ENCODE data around the gene TMEM91.

TMEM91 gene

GRCh38 chr19:41363753-41364523 lies 12.4 kb upstream of the TMEM91 start, which contains the start of gene B9D2:
Gene B9D2, minus strand, starts transcription at chr19:41364149. Its CDS starts 630 bp downstream, at chr19:41363519.
- Histone ChIP-seq H3K4me1 (ENCODE audit: low read depth, poor library complexity, severe bottlenecking) (peaks cover 20% of the 10 kb centered on the region), H2AFZ (ENCODE audit: low read depth) (peak within 1 kb of the TSS; percentile 70), H4K20me1 (ENCODE audit: insufficient read depth) (no peaks in the 10 kb centered on the region), H3K27me3 (ENCODE audit: insufficient read depth, low read depth) (no peaks in the 10 kb centered on the region), H3K4me3 (IDR thresholded peaks at IDR 0.05; ENCODE audit: insufficient read depth, low read depth, low read length) (no peak within 1 kb of the TSS), H3K4me2 (peak within 1 kb of the TSS; percentile 90), H3K36me3 (ENCODE audit: insufficient read depth) (no peaks in the 10 kb centered on the region), H3K27ac (peak within 1 kb of the TSS; percentile 97), H3K79me2 (ENCODE audit: insufficient read depth, low read depth) (no peaks in the 10 kb centered on the region), H3K9ac (peak within 1 kb of the TSS; percentile 95)
- no peak for TF ChIP-seq CTCF (conservative IDR thresholded peaks at IDR 0.05; ENCODE audit: low read depth, low read length)

GRCh38 chr19:41364524-41365391 lies 11.6 kb upstream of the TMEM91 start:
- no peaks in the 10 kb centered on the region for H3K27me3 ChIP-seq (ENCODE audit: insufficient read depth, low read depth)
- no peaks in the 10 kb centered on the region for H3K36me3 ChIP-seq (ENCODE audit: insufficient read depth)
- H2AFZ ChIP-seq (ENCODE audit: low read depth): peak overlapping the region; percentile 70
- H3K27ac ChIP-seq: peak overlapping the region; percentile 97
- no peak overlapping the region for H3K4me3 ChIP-seq (IDR thresholded peaks at IDR 0.05; ENCODE audit: insufficient read depth, low read depth, low read length)
- no peak for TF ChIP-seq CTCF (conservative IDR thresholded peaks at IDR 0.05; ENCODE audit: low read depth, low read length)
- peaks cover 20% of the 10 kb centered on the region for H3K4me1 ChIP-seq (ENCODE audit: low read depth, poor library complexity, severe bottlenecking)
- peak overlapping the region; percentile 90 for H3K4me2 ChIP-seq
- no peaks in the 10 kb centered on the region for H4K20me1 ChIP-seq (ENCODE audit: insufficient read depth)
- peak overlapping the region; percentile 95 for H3K9ac ChIP-seq
- H3K79me2 ChIP-seq (ENCODE audit: insufficient read depth, low read depth): no peaks in the 10 kb centered on the region

GRCh38 chr19:41366089-41366488 lies 10.2 kb upstream of the TMEM91 start:
- H3K4me3 ChIP-seq (IDR thresholded peaks at IDR 0.05; ENCODE audit: insufficient read depth, low read depth, low read length): no peak overlapping the region
- H2AFZ ChIP-seq (ENCODE audit: low read depth): no peak overlapping the region
- H3K4me1 ChIP-seq (ENCODE audit: low read depth, poor library complexity, severe bottlenecking): peaks cover 20% of the 10 kb centered on the region
- H3K4me2 ChIP-seq: no peak overlapping the region
- no peaks in the 10 kb centered on the region for H3K27me3 ChIP-seq (ENCODE audit: insufficient read depth, low read depth)
- H3K36me3 ChIP-seq (ENCODE audit: insufficient read depth): no peaks in the 10 kb centered on the region
- no peak overlapping the region for H3K9ac ChIP-seq
- peak; percentile 41 for TF ChIP-seq CTCF (conservative IDR thresholded peaks at IDR 0.05; ENCODE audit: low read depth, low read length)
- H3K27ac ChIP-seq: no peak overlapping the region
- no peaks in the 10 kb centered on the region for H3K79me2 ChIP-seq (ENCODE audit: insufficient read depth, low read depth)
- H4K20me1 ChIP-seq (ENCODE audit: insufficient read depth): no peaks in the 10 kb centered on the region

- no peak for TF ChIP-seq CTCF (conservative IDR thresholded peaks at IDR 0.05; ENCODE audit: low read depth, low read length)
- no peak overlapping the region for H2AFZ ChIP-seq (ENCODE audit: low read depth)
- no peak overlapping the region for H3K4me2 ChIP-seq
- no peaks in the 10 kb centered on the region for H3K27me3 ChIP-seq (ENCODE audit: insufficient read depth, low read depth)
- H3K36me3 ChIP-seq (ENCODE audit: insufficient read depth): no peaks in the 10 kb centered on the region
- H3K9ac ChIP-seq: no peak overlapping the region
- no peaks in the 10 kb centered on the region for H4K20me1 ChIP-seq (ENCODE audit: insufficient read depth)
- H3K79me2 ChIP-seq (ENCODE audit: insufficient read depth, low read depth): no peaks in the 10 kb centered on the region
- peaks cover 19% of the 10 kb centered on the region for H3K4me1 ChIP-seq (ENCODE audit: low read depth, poor library complexity, severe bottlenecking)
- no peak overlapping the region for H3K27ac ChIP-seq
- no peak overlapping the region for H3K4me3 ChIP-seq (IDR thresholded peaks at IDR 0.05; ENCODE audit: insufficient read depth, low read depth, low read length)
These were observed 8.5 kb upstream of the TMEM91 start for GRCh38 chr19:41367848-41368301.

Data from KMS-11 (cell line).